ENCODE results near the gene DDA1.
A peak's percentile ranks its signal among the peaks of the same experiment; 100 is the strongest.

The DDA1 gene

DNA sequence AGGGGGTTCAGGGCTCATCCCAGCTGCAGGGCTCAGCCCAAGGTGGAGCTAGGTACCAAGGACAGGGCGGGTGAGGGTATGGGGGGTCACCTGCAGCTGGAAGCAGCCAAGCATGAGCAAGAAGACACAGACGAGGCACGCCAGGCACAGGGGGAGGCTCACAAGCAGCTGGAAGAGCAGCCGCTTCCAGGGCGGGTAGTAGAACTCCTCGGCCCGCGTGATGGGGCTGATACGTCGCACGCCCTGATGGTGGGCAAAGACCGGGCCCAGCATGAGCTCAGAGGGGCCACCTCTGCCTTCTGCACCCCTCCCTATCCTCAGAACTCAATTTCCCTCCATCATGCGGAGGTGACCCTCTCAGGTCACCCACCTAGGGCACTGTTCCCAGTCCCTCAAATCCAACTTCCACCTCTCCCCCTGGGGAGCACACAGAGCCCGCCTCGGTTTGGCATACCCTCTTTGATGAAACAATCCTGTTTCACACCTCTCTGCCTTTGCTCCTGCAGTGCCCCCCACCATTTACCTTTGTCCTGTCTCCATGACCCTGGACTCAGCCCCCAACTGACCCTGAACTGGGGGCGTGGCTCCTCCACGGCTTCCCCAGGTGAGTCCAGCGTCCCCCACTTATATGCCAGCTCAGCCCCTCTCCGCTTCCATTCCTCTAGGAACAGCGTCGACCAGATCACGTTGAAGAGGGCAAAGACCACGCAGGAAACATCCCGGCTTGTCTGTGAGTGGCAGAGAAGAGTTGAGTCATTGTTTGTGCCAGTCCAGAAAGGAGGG lies 21.1 kb downstream of the DDA1 start:
- DNase-seq, result no peak

DNA sequence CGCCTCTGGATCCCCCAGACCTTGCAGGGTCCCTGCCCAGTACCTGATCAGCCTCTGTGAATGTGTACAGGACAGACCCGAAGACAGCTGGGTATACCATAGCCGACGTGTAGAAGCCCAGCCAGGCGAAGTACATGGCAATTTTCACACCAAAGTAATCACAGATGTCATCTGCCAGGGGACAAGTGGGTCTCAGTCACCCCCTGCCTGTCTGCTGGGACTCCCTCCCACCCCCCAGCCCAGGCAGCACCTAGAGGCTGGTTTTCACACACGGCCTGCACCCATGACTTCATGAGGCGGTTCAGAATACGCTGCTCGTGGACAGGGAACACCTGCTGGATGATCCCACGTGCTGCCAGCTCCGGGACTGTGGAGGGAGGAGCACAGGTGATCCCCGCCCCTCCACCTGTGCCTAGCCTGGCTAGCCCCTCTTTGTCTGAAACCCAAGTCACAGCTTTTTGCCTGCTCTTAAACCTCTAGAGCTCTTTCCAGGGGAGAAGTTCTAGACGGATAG lies 21.7 kb downstream of the DDA1 start:
- no peak for DNase-seq

DNA sequence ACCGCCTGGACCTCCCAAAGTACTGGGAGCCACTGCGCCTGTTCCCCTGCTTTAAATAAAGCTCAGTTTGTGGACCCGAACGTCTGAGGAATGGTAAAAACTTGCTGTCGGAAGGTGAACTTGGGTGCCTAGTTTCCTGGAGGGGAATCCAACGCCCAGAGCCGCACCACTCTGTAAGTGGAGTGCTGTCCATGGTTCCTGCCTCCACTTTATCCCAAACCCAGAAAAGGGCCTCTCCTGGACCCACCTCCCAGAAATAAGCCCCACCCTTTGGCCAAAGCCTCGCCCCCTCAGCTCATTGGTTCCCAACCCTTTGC lies 23.0 kb downstream of the DDA1 start:
- no peak for DNase-seq

DNA sequence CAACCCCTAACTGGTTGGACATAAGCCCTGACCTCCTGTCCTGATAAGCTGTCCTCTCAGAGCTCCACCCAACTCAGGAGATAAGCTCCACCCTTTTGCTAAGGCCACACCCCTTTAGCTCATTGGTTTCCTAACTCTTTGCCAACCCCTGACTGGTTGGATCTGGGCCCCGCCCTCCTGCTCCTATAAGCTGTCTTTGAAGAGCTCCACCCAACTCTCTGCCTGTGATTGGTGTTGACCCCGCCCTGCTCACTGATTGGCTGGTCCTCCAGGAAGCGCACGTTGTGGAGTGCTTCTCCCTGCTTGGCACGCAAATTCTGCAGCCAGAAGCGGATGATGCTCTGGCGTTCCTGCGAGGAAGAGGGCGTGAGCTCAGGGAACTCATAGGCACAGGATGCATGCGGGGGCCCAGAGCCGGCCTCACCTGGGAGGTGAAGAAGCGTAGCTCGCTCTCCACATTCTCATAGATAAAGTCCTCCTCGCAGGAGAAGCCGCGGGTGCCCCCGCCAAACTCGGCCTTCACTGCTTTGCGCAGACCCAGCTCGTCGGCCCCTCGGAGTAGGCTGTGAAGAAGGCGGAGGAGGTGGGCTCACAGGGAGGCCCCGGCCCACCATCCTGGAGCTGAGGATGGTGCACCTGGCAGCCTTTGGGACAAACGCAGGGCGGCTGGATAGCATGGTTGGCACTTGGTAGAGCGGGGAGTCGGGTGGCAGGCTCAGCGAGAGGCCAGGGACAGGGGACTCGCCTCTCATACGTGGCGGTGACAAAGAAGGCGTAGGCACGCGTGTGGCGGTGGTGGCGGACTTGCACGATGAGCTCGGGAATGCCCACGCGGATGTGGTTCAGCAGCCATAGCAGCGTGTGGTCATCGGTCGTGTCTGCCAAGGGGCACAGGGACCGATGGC lies 23.6 kb downstream of the DDA1 start:
- no peak for DNase-seq

- DNase-seq, result no peak
These were observed 24.4 kb downstream of the DDA1 start for GRCh38 chr19:17333611-17334413.

GRCh38 chr19:17334414-17335409 lies 25.3 kb downstream of the DDA1 start, which contains the start of gene ANO8:
ANO8 (minus strand) TSS chr19:17334855; CDS start chr19:17334670, 185 bp downstream.
- peak; percentile 89 for DNase-seq

DNA sequence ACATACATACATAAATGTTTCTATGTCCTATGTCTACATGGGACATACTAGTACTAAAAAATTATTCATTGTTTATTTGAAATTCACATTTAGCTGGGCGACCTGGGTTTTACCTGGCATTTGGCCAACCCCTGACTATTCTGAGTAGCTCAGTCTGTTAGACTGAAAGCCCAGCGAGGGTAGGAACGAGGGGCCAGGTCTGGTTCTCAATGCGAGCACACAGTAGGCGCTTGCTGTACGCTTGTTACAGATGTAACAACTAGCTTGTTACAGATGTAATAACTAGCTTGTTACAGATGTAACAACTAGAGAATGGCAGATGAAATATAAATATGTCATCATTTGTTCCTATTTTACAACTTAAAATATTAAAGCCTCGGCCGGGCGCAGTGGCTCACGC lies 26.2 kb downstream of the DDA1 start:
- DNase-seq, result no peak

GRCh38 chr19:17336872-17337674 lies 27.7 kb downstream of the DDA1 start, which contains the start of gene GTPBP3:
GTPBP3 (plus strand) TSS chr19:17337553; CDS start chr19:17337612, 59 bp downstream.
- peak; percentile 97 for DNase-seq

- no peak for DNase-seq
These were observed 28.5 kb downstream of the DDA1 start for GRCh38 chr19:17337675-17338432.

DNA sequence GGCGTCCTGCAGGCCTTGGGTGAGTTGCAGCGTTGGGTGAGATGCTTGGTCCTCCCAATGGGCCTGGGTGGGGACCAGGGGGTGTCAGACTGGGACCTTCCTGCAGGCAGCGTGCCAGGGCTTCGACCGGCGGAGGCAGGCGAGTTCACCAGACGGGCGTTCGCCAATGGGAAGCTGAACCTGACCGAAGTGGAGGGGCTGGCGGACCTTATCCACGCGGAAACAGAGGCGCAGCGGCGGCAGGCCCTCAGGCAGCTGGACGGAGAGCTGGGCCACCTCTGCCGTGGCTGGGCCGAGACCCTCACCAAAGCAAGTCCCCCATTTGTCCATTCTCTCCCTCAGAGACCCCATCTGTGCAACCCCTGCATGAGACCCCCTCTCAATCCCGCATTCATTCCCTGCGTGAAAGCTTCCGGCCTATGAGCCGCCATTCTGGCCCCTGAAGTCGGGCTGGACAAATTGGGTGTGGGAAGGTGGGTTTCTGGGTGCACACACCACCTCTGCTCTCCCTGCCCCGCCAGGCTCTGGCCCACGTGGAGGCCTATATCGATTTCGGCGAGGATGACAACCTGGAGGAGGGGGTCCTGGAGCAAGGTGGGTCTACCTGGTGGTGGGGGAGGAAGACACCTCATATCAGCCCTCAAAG lies 29.2 kb downstream of the DDA1 start:
- no peak for DNase-seq

DNA sequence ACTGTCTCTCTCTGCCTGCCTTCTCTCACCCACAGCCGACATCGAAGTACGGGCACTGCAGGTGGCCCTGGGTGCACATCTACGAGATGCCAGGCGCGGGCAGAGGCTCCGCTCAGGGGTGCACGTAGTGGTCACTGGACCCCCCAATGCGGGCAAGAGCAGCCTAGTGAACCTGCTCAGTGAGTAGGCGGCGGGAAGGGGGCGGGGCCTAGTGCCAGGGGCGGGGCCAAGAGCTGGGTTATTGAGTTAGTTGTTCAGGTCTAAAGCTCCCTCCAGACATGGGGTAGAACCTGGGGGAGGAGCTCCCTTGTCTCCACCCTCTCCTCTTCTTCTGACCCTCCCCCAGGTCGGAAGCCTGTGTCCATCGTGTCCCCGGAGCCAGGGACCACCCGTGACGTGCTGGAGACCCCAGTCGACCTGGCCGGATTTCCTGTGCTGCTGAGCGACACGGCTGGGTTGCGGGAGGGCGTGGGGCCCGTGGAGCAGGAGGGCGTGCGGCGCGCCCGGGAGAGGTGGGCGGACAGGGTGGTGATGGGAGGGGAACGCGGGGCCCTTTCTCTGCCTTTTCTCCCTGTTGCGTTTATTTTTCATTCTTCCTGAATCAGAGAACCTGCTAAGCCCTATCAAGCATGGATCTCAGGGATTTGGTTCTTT lies 29.9 kb downstream of the DDA1 start:
- no peak for DNase-seq

DNA sequence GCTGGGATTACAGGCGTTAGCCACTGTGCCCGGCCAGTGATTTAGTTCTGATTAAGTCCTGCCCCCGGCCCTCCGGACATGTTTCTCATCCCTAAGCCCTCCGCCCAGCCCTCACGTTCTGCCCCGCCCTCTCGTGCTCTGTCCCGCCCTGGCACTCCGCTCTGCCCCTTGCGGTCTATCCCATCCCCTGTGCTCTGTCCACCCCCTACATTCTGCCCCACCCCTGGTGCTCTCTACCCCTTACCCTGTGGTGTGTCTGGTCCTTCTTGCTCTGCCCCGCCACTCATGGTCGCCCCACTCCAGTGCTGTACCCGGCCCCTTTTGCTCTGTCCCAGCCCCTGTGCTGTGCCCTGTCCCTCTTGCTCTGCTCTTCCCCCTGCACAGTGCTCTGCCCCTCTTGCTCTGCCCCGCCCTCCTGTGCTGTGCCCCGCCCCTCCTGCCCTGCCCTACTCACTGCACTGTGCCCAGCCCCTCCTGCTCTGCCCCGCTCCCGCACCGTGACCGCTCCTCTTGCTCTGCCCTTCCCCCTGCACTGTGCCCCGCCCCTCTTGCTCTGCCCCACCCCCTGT lies 31.0 kb downstream of the DDA1 start:
- DNase-seq, result no peak

DNA sequence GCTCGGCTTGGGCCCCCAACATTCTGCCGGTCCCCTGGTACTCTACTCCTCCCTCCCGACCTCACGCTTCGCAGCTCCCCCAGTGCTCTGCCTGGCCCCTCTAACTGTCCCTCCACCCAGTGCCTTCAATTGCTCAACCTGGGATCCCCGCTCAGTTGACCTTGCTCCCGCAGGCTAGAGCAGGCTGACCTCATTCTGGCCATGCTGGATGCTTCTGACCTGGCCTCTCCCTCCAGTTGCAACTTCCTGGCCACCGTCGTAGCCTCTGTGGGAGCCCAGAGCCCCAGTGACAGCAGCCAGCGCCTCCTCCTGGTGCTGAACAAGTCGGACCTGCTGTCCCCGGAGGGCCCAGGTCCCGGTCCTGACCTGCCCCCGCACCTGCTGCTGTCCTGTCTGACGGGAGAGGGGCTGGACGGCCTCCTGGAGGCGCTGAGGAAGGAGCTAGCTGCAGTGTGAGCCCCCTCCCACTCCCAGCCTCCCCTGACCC lies 31.6 kb downstream of the DDA1 start:
- DNase-seq, result no peak

DNA sequence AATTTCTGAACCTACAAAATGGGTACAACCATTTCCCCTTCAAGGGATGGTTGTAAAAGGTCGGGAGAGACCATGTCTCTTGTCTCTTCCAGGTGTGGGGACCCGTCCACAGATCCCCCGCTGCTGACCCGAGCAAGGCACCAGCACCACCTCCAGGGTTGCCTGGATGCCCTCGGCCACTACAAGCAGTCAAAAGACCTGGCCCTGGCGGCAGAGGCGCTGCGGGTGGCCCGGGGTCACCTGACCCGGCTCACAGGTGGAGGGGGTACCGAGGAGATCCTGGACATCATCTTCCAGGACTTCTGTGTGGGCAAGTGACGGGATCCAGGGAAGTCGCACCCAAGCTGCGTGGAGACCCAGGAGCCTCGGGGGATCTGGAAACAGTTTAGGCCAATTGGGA lies 32.0 kb downstream of the DDA1 start:
- no peak for DNase-seq

DNA sequence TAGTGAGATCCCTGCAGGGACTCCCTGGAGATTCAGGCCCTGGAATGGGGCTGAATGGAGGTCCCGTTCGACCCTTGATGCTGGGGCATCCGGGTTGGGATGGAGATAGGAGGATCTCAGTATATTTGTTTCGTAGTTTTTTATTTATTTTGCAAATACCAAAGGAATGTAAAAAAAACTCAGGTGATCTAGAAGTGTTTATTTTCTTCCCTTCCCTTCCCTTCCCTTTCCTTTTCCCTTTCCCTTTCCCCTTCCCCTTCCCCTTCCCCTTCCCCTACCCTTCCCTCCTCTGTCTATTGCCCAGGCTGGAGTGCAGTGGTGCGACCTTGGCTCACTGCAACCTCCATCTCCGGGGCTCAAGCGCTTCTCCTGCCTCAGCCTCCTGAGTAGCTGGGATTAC lies 32.5 kb downstream of the DDA1 start:
- no peak for DNase-seq

- peak; percentile 44 for DNase-seq
These were observed 36.8 kb downstream of the DDA1 start for GRCh38 chr19:17346109-17346671.

- DNase-seq, result no peak
These were observed 38.0 kb downstream of the DDA1 start for GRCh38 chr19:17347361-17347760.

- no peak for DNase-seq
These were observed 38.5 kb downstream of the DDA1 start for GRCh38 chr19:17347877-17348276.

All from KG1 (cell line).